Astrocyte of the cerebellum (primary cell): Measurements from ENCODE around the gene KCNJ10.

Experiments
- DNase-seq: peaks from one replicate; pipeline ENCODE4 v3.0.0-alpha.2; 2011; ENCODE audit warnings: low read depth
- H3K4me3 ChIP-seq: 2 replicates; pipeline ENCODE4 v1.5.1; 2011; ENCODE audit warnings: mild to moderate bottlenecking, low read depth, low read length, moderate library complexity
- in situ Hi-C: cut with HindIII; loops from 2 replicates; pipeline ENCODE4 v1.10.0; 2017; ENCODE audit warnings: low sequenced_read_pairs
- TF ChIP-seq, protein P1 (sequence below): IDR thresholded peaks from 2 replicates; pipeline ENCODE4 v1.5.1; 2012; ENCODE audit warnings: low read length, low read depth, moderate library complexity, mild to moderate bottlenecking; ENCODE audit errors: missing control alignments

The KCNJ10 gene

DNA sequence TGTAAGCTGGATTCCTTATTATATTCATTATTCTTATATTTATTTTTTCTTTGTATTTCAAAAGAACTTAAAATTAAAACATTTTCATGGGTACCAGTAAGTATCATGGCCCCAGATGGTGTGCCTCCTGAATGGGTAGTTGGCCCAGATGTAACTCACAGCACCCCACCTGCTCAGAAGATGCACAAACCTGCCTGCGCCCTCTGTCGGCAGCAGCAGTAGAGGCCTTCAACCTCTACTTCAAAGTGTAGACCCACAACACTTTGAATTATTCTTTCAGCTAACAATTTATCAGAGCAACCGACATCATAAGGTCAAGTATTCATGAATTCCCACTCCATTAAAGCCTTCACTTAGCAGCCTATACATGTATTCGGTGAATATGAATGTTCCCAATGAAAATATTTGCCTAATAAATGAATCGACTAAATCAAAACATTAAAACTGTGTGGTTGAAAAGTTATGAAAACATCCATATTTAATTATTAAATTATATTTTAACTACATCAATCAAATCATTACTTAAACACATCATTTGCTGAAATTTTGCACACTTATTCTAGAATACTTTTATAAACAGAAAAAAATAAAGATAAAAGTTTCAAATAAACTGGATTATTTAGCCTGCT, 63.5 kb downstream of the KCNJ10 start:
- TF ChIP-seq, protein P1, sequence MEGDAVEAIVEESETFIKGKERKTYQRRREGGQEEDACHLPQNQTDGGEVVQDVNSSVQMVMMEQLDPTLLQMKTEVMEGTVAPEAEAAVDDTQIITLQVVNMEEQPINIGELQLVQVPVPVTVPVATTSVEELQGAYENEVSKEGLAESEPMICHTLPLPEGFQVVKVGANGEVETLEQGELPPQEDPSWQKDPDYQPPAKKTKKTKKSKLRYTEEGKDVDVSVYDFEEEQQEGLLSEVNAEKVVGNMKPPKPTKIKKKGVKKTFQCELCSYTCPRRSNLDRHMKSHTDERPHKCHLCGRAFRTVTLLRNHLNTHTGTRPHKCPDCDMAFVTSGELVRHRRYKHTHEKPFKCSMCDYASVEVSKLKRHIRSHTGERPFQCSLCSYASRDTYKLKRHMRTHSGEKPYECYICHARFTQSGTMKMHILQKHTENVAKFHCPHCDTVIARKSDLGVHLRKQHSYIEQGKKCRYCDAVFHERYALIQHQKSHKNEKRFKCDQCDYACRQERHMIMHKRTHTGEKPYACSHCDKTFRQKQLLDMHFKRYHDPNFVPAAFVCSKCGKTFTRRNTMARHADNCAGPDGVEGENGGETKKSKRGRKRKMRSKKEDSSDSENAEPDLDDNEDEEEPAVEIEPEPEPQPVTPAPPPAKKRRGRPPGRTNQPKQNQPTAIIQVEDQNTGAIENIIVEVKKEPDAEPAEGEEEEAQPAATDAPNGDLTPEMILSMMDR = peak; percentile 99
- H3K4me3 ChIP-seq = no peak overlapping the region
- peak; percentile 26 for DNase-seq
- in situ Hi-C loops = loop anchor here (25.0 kb wide), 1 partner anchor 219 kb away; the partner anchor contains the start of gene DUSP23

DNA sequence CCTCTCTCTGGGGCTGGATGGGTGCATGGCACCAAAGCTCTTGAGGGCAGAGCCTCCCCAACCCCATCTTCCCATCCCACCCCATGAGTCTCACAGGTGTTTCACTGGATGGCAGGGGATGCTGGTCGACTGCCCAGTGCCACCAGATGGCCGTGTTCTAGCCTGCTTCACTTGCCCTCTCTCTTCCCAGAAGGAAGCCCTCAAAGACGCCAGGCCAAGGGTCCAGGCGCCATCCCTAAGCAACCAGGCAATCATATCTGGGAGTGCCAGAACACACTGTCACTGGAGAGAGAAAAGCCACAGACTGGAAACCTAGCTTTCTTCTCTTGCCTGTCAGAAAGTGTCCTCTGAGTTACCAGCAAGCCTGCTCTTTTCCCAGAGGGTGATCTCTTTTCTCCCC, 64.9 kb downstream of the KCNJ10 start:
- in situ Hi-C loops = loop anchor here (25.0 kb wide), 1 partner anchor 218 kb away; the partner anchor contains the start of gene DUSP23
- no peak for DNase-seq
- TF ChIP-seq, protein P1 = no peak
- H3K4me3 ChIP-seq = no peak overlapping the region

DNA sequence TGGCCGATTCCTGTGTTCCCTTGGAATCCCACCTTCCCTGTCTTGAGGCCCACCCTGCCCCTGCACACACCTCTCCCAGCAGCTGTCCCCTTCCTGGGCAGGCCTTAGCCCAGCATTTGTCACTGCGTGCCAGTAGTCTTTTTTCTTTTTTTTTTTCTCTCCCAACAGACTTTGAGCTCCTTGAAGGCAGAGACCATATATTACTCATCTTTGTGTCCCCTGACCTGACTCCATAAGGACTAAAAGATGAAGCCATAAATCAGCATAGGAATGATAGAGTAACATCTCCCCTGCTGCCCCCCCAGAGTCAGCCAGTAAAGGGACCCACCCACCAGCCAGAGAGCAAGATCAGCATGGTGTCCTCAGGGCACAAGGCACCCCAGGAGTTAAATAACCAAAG, 65.5 kb downstream of the KCNJ10 start:
- in situ Hi-C loops = loop anchor here (25.0 kb wide), 1 partner anchor 217 kb away; the partner anchor contains the start of gene DUSP23
- no peak overlapping the region for H3K4me3 ChIP-seq
- no peak for DNase-seq
- TF ChIP-seq, protein P1 = no peak

DNA sequence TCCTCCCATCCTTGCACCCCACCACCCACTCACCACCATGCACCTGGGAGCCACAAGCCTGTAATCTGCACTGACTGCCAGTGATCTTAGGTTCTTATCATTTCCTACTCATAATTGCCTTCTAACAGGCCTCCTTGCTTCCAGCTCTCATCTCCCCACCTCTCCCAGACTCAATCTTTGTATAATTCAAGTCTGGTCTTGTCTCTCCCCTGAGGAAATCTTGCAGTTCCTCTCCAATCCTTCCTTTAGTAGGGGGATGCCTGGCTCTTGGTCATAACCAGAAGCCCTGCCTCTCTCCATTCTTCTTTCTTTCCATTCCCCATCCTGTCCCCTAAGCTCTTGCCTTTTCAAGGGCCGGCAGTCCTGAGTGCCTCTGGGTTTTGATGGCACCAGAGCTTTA, 66.0 kb downstream of the KCNJ10 start:
- no peak for DNase-seq
- H3K4me3 ChIP-seq = no peak overlapping the region
- in situ Hi-C loops = loop anchor here (25.0 kb wide), 1 partner anchor 217 kb away; the partner anchor contains the start of gene DUSP23
- TF ChIP-seq, protein P1 = no peak

DNA sequence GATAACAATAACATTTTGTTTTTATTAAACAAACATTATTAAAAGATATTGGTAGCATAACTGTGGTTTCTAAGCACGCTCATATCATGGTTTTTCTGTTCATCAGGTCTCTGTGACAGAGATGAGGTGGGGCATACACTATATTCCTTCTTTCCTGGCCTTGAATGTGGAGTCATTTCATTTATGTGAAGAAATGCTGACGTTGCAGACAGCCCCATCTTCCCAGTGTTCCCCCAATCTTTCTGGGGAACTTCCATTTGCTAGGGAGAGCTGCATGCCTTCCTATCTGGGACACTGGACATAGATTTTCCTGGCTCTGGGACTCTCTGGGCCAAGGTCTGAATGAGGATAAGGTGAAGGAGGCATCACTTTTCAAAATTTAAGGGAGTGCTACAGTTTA, 68.5 kb downstream of the KCNJ10 start:
- DNase-seq = no peak
- in situ Hi-C loops = loop anchor here (25.0 kb wide), 1 partner anchor 214 kb away; the partner anchor contains the start of gene DUSP23
- TF ChIP-seq, protein P1 = no peak
- H3K4me3 ChIP-seq = no peak overlapping the region

DNA sequence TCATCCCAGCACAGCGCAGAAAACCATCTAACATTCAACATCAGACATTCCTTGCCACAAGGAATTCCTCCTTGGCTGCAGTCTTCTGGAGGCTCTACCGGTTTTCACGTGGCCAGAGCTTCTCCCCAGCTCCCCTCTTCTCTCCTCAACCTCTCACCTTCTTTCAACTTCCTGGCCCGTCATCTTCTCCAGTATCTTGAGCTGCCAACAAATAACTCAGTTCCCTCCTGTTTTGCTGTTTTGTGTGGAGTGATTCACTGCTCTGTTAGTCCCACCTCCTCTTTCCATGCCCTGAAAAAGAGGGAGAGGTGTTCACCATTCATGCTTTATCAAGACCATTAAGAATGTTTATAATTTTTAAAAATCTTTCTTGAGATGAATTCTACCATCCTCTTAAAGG, 70.8 kb downstream of the KCNJ10 start:
- no peak for DNase-seq
- no peak overlapping the region for H3K4me3 ChIP-seq
- in situ Hi-C loops = no loop called here
- TF ChIP-seq, protein P1 = no peak
